ENCODE measurements around the gene C1QB. TPM values are rescaled to one million over a fixed set of nuclear protein-coding genes. Genes with fewer than 3 reads are reported as not detected.

Gene C1QB
- total and polyA plus RNA-seq, 4 donors: 39.6 to 702 (median 431) TPM

GRCh38 chr1:22626237-22627157 lies 26.5 kb upstream of the C1QB start:
- ATAC-seq (ENCODE audit: insufficient read depth, low FRiP score) (no peak), DNase-seq (no peak)
- Histone ChIP-seq H3K9me3 (ENCODE audit: control insufficient read depth in 4 of 4, insufficient read depth in 3 of 4, low read length in 3 of 4) (peaks cover 0 to 5% (median 0%) of the 10 kb centered on the region in 4 donors), H3K36me3 (ENCODE audit: control insufficient read depth in 4 of 4, insufficient read depth in 4 of 4, low read length in 4 of 4) (no peaks in the 10 kb centered on the region), H3K9ac (ENCODE audit: insufficient read depth in 1 of 2, low read length in 2 of 2) (no peak overlapping the region), H3K4me3 (no peak overlapping the region), H3K27ac (ENCODE audit: low read depth in 1 of 2, low read length in 1 of 2) (no peak overlapping the region), H3K27me3 (ENCODE audit: control insufficient read depth in 3 of 3, insufficient read depth in 3 of 3, low read length in 2 of 3) (peaks cover 0 to 16% (median 9%) of the 10 kb centered on the region in 3 donors), H3K4me1 (ENCODE audit: control insufficient read depth in 5 of 5, insufficient read depth in 5 of 5, low read length in 5 of 5) (no peaks in the 10 kb centered on the region)
- TF ChIP-seq CTCF (IDR thresholded peaks at IDR 0.05; ENCODE audit: control extremely low read depth, extremely low read depth): no peak
- WGBS, 2 donors: 17 to 20% methylated on average over 20 of the region's 20 CpGs

GRCh38 chr1:22627331-22627730 lies 25.7 kb upstream of the C1QB start:
- TF ChIP-seq CTCF (IDR thresholded peaks at IDR 0.05; ENCODE audit: control extremely low read depth, extremely low read depth): no peak
- Histone ChIP-seq H3K36me3 (ENCODE audit: control insufficient read depth in 4 of 4, insufficient read depth in 4 of 4, low read length in 4 of 4) (no peaks in the 10 kb centered on the region), H3K4me1 (ENCODE audit: control insufficient read depth in 5 of 5, insufficient read depth in 5 of 5, low read length in 5 of 5) (no peaks in the 10 kb centered on the region), H3K9ac (ENCODE audit: insufficient read depth in 1 of 2, low read length in 2 of 2) (no peak overlapping the region), H3K27me3 (ENCODE audit: control insufficient read depth in 3 of 3, insufficient read depth in 3 of 3, low read length in 2 of 3) (peaks cover 0 to 18% (median 9%) of the 10 kb centered on the region in 3 donors), H3K27ac (ENCODE audit: low read depth in 1 of 2, low read length in 1 of 2) (no peak overlapping the region), H3K9me3 (ENCODE audit: control insufficient read depth in 4 of 4, insufficient read depth in 3 of 4, low read length in 3 of 4) (peaks cover 0 to 5% (median 0%) of the 10 kb centered on the region in 4 donors), H3K4me3 (no peak overlapping the region)
- ATAC-seq (ENCODE audit: insufficient read depth, low FRiP score) (no peak), DNase-seq (no peak)
- 40 to 74% methylated on average over 5 of the region's 5 CpGs for WGBS, 2 donors

- peaks cover 0 to 5% (median 0%) of the 10 kb centered on the region in 4 donors for H3K9me3 ChIP-seq (ENCODE audit: control insufficient read depth in 4 of 4, insufficient read depth in 3 of 4, low read length in 3 of 4)
- peaks cover 0 to 18% (median 9%) of the 10 kb centered on the region in 3 donors for H3K27me3 ChIP-seq (ENCODE audit: control insufficient read depth in 3 of 3, insufficient read depth in 3 of 3, low read length in 2 of 3)
- no peak overlapping the region for H3K4me3 ChIP-seq
- H3K36me3 ChIP-seq (ENCODE audit: control insufficient read depth in 4 of 4, insufficient read depth in 4 of 4, low read length in 4 of 4): no peaks in the 10 kb centered on the region
- ATAC-seq (ENCODE audit: insufficient read depth, low FRiP score) (no peak), DNase-seq (no peak)
- no peak for TF ChIP-seq CTCF (IDR thresholded peaks at IDR 0.05; ENCODE audit: control extremely low read depth, extremely low read depth)
- no peaks in the 10 kb centered on the region for H3K4me1 ChIP-seq (ENCODE audit: control insufficient read depth in 5 of 5, insufficient read depth in 5 of 5, low read length in 5 of 5)
- H3K9ac ChIP-seq (ENCODE audit: insufficient read depth in 1 of 2, low read length in 2 of 2): no peak overlapping the region
- no peak overlapping the region for H3K27ac ChIP-seq (ENCODE audit: low read depth in 1 of 2, low read length in 1 of 2)
- WGBS, 2 donors: 39 to 45% methylated on average over 11 of the region's 11 CpGs
Observed at GRCh38 chr1:22628698-22629444, 24.2 kb upstream of the C1QB start.

All from lung (tissue), 12 donors.